K562 (cell line): ENCODE measurements around the gene GPR162. TPM values are rescaled to one million over a fixed set of nuclear protein-coding genes. Genes with fewer than 3 reads are reported as not detected.
A peak's percentile ranks its signal among the peaks of the same experiment; 100 is the strongest.

Experiments
- ARID1B ChIP-seq: fragments of 450-650 bp; IDR thresholded peaks from 2 replicates; pipeline ENCODE4 v1.6.1; 2016; ENCODE audit warnings: antibody characterized with exemption, mild to moderate bottlenecking, inconsistent platforms
- DPF2 ChIP-seq: fragments of 450-650 bp; IDR thresholded peaks from 2 replicates; pipeline ENCODE4 v1.6.1; 2016
- EGR1 ChIP-seq: fragments of 450-650 bp; conservative IDR thresholded peaks from 2 replicates; pipeline ENCODE4 v1.6.1; 2017; ENCODE audit warnings: mild to moderate bottlenecking
- GABPB1 ChIP-seq: sonication (generic); formaldehyde crosslinking; IDR thresholded peaks from 2 replicates; pipeline ENCODE4 v1.8.0; 2022; ENCODE audit warnings: mild to moderate bottlenecking, missing genetic modification reagents
- L3MBTL2 ChIP-seq: fragments of 450-650 bp; IDR thresholded peaks from 2 replicates; pipeline ENCODE4 v1.6.1; 2016; ENCODE audit warnings: mild to moderate bottlenecking, moderate library complexity
- LCOR ChIP-seq: sonication (generic); formaldehyde crosslinking; IDR thresholded peaks from 2 replicates; pipeline ENCODE4 v1.8.0; 2022; ENCODE audit warnings: mild to moderate bottlenecking, missing genetic modification reagents
- NFXL1 ChIP-seq: fragments of 450-650 bp; formaldehyde crosslinking; IDR thresholded peaks from 2 replicates; pipeline ENCODE4 v1.4.0; 2021; ENCODE audit warnings: mild to moderate bottlenecking
- POLR2G ChIP-seq: fragments of 200-400 bp; formaldehyde crosslinking; IDR thresholded peaks from 2 replicates; pipeline ENCODE4 v1.6.1; 2017; ENCODE audit warnings: low read depth, mild to moderate bottlenecking, antibody characterized with exemption, low read length, moderate library complexity
- RCOR1 ChIP-seq, 2 experiments: IDR thresholded peaks; 2 replicates each; pipeline ENCODE4 v1.6.1; 2012; ENCODE audit warnings: low read depth in 2 of 2, low read length in 2 of 2, borderline replicate concordance in 1 of 2, improper control_type of control experiment in 1 of 2
- RNF2 ChIP-seq: sonication (generic); IDR thresholded peaks from 2 replicates; pipeline ENCODE4 v1.6.1; 2016
- SAP30 ChIP-seq: fragments of 200-600 bp; sonication (generic); IDR thresholded peaks from 2 replicates; pipeline ENCODE4 v1.6.1; 2012; ENCODE audit warnings: borderline replicate concordance, low read depth, mild to moderate bottlenecking, moderate library complexity, low read length, control low read depth, inconsistent platforms; ENCODE audit not compliant: insufficient read depth, poor library complexity, severe bottlenecking
- SP2 ChIP-seq: IDR thresholded peaks from 2 replicates; pipeline ENCODE4 v1.6.1; 2011; ENCODE audit warnings: mild to moderate bottlenecking, low read depth, low read length, moderate library complexity; ENCODE audit not compliant: poor library complexity, severe bottlenecking; ENCODE audit errors: extremely low read depth
- TAF1 ChIP-seq: IDR thresholded peaks from 2 replicates; pipeline ENCODE4 v1.6.1; 2011; ENCODE audit warnings: mild to moderate bottlenecking, low read length, moderate library complexity; ENCODE audit not compliant: insufficient read depth, control insufficient read depth, severe bottlenecking; ENCODE audit errors: extremely low read depth
- ZFX ChIP-seq: sonication (generic); formaldehyde crosslinking; IDR thresholded peaks from 2 replicates; pipeline ENCODE4 v1.8.0; 2022; ENCODE audit warnings: mild to moderate bottlenecking, missing genetic modification reagents, moderate library complexity
- ZSCAN32 ChIP-seq: fragments of 450-650 bp; formaldehyde crosslinking; IDR thresholded peaks from 2 replicates; pipeline ENCODE4 v1.4.0; 2020; ENCODE audit warnings: mild to moderate bottlenecking, moderate library complexity
- polyA plus RNA-seq, 8 experiments: library from polyadenylated mRNA; depleted of rRNA in 4 of 8; stranded (reverse) in 5 of 8; unstranded in 3 of 8; fragments of >200 nt; fragmentation: Nextera tagmentation in 2 of 8; fragmentation: Illumina TruSeq in 1 of 8; extraction: Ambion mirVana in 2 of 8; extraction: Trizol in 1 of 8; gene quantifications; 2 replicates each; pipeline versions ENCODE4 v1.2.1 to v1.2.3, GENCODE V29; 2011 to 2014; ENCODE audit warnings: inconsistent platforms in 1 of 8, missing spikeins in 1 of 8
- total RNA-seq, 7 experiments: library from RNA; depleted of rRNA in 6 of 7; stranded (reverse); fragments of >200 nt in 6 of 7; fragmentation: Illumina TruSeq in 2 of 7; extraction: Trizol in 2 of 7; gene quantifications; 2 replicates each; pipeline versions ENCODE4 v1.2.1 to v1.2.3, GENCODE V29; 2011 to 2021; ENCODE audit warnings: low replicate concordance in 1 of 7
- TF ChIP-seq, protein P1 (sequence below): fragments of 250-450 bp; sonication (Bioruptor Pico); IDR thresholded peaks from 2 replicates; pipeline ENCODE4 v1.9.0; 2021; ENCODE audit warnings: mild to moderate bottlenecking
- TF ChIP-seq, protein P2 (sequence below), 2 experiments: fragments of 450-650 bp; conservative IDR thresholded peaks; 2 replicates each; pipeline ENCODE4 v1.6.1; 2017; ENCODE audit warnings: mild to moderate bottlenecking in 2 of 2, moderate library complexity in 2 of 2
- TF ChIP-seq, protein P3 (sequence below): fragments of 450-650 bp; IDR thresholded peaks from 2 replicates; pipeline ENCODE4 v1.6.1; 2014; ENCODE audit warnings: low read depth, mild to moderate bottlenecking, moderate library complexity, borderline replicate concordance

GPR162 gene
- total and polyA plus RNA-seq, 9 of the 15 experiments (the other 6 are each of a cell fraction or from before 2014, with no cell fraction given) = 0.65 to 1.8 (median 1.1) TPM; not detected in 2

DNA sequence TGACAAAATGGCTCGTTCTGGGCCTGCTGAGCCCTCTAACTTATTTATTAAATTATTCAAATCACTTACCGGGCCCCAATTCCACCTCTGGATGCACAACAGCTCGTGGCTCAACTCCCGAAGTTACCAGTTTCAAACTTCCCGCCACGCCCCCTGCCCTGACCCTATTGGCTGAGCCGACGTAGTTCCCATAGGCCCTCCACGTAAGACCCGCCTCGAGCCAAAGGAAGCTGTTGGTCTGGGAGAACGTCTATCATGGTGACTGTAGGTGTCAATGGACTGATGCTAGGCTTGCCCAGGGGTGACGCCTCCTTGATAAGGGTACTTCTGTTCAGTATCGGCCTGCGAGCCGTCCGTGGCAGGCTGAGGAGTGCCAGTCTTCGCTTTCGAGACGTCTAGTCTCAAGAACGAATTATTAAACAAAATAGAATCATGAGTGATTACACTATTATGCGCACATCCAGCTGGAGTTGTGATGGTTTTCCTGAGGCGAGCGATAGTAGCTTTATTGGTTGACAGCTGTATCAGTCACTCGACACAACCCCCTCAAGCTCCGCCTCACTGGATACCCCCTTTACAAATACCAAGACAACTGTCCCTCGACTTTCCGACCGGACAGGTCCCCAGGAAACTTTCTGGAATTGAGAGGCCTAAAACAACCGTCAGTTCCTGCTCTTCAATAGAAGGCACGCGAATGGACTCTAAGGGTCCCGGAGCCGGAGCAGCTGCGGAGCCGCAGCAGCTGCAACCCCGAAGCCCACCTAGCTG, 29.7 kb downstream of the GPR162 start, which contains the start of gene CDCA3 (continued):
- TF ChIP-seq ZFX (0 out of 2 replicates have a peak, but pooled peaks have one; percentile 29), NFXL1 (CRISPR knock-in tag) (no peak), RNF2 (peak; percentile 61; the same call in 1 of the 2 replicates), ARID1B (no peak), SP2 (peak; percentile 83), RCOR1 (IDR thresholded peaks at IDR 0.05; ENCODE audit: borderline replicate concordance in 1 of 2, low read depth in 2 of 2, low read length in 2 of 2) (0 out of 4 replicates have a peak, but pooled peaks of 1 of the 2 experiments have one; percentile 4), SAP30 (peak; percentile 90), GABPB1 (CRISPR knock-in tag) (0 out of 2 replicates have a peak, but pooled peaks have one; percentile 30), EGR1 (0 out of 2 replicates have a peak, but pooled peaks have one; percentile 27), LCOR (CRISPR knock-in tag) (peak; percentile 20; the same call in 1 of the 2 replicates), TAF1 (peak; percentile 23), DPF2 (no peak; the same call in 1 of the 2 replicates), ZSCAN32 (CRISPR knock-in tag) (no peak), L3MBTL2 (peak; percentile 86), POLR2G (peak; percentile 60)
- TF ChIP-seq, protein P1, sequence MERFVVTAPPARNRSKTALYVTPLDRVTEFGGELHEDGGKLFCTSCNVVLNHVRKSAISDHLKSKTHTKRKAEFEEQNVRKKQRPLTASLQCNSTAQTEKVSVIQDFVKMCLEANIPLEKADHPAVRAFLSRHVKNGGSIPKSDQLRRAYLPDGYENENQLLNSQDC (CRISPR knock-in tag) = no peak
- TF ChIP-seq, protein P2, sequence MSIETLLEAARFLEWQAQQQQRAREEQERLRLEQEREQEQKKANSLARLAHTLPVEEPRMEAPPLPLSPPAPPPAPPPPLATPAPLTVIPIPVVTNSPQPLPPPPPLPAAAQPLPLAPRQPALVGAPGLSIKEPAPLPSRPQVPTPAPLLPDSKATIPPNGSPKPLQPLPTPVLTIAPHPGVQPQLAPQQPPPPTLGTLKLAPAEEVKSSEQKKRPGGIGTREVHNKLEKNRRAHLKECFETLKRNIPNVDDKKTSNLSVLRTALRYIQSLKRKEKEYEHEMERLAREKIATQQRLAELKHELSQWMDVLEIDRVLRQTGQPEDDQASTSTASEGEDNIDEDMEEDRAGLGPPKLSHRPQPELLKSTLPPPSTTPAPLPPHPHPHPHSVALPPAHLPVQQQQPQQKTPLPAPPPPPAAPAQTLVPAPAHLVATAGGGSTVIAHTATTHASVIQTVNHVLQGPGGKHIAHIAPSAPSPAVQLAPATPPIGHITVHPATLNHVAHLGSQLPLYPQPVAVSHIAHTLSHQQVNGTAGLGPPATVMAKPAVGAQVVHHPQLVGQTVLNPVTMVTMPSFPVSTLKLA (conservative IDR thresholded peaks at IDR 0.05) = peak; percentile 43 to 85
- TF ChIP-seq, protein P3, sequence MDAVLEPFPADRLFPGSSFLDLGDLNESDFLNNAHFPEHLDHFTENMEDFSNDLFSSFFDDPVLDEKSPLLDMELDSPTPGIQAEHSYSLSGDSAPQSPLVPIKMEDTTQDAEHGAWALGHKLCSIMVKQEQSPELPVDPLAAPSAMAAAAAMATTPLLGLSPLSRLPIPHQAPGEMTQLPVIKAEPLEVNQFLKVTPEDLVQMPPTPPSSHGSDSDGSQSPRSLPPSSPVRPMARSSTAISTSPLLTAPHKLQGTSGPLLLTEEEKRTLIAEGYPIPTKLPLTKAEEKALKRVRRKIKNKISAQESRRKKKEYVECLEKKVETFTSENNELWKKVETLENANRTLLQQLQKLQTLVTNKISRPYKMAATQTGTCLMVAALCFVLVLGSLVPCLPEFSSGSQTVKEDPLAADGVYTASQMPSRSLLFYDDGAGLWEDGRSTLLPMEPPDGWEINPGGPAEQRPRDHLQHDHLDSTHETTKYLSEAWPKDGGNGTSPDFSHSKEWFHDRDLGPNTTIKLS = 0 out of 2 replicates have a peak, but pooled peaks have one; percentile 4
